HEK293T (cell line): ENCODE data around the gene NDUFS8.

Source experiments
- CTCF ChIA-PET: fragments of 350-600 bp; formaldehyde crosslinking; extraction: SDS; loops from one replicate; lab custom pipeline; 2021; ENCODE audit warnings: antibody characterized with exemption, inconsistent platforms; lab: Yijun Ruan, JAX
- POLR2A ChIA-PET: fragments of 350-600 bp; formaldehyde crosslinking; extraction: SDS; loops from one replicate; lab custom pipeline; 2020; ENCODE audit warnings: antibody characterized with exemption, inconsistent platforms; lab: Yijun Ruan, JAX
- DNase-seq: peaks from one replicate; pipeline ENCODE4 v3.0.0; 2012; ENCODE audit warnings: mixed read lengths; ENCODE audit errors: extremely low spot score
- ARNT ChIP-seq: fragments of 450-650 bp; IDR thresholded peaks from 2 replicates; pipeline ENCODE4 v1.6.1; 2017; ENCODE audit warnings: mild to moderate bottlenecking
- BHLHE40 ChIP-seq: fragments of 450-650 bp; IDR thresholded peaks from 2 replicates; pipeline ENCODE4 v1.6.1; 2016; ENCODE audit warnings: mild to moderate bottlenecking, moderate library complexity, borderline replicate concordance
- CTBP1 ChIP-seq: fragments of 450-650 bp; IDR thresholded peaks from 2 replicates; pipeline ENCODE4 v1.6.1; 2016; ENCODE audit warnings: borderline replicate concordance
- ELF4 ChIP-seq: fragments of 450-650 bp; IDR thresholded peaks from 2 replicates; pipeline ENCODE4 v1.6.1; 2017; ENCODE audit warnings: antibody characterized with exemption
- FOXA1 ChIP-seq: fragments of 450-650 bp; IDR thresholded peaks from 2 replicates; pipeline ENCODE4 v1.6.1; 2016; ENCODE audit warnings: mild to moderate bottlenecking
- FOXK2 ChIP-seq: fragments of 450-650 bp; IDR thresholded peaks from 2 replicates; pipeline ENCODE4 v1.6.1; 2016; ENCODE audit warnings: mild to moderate bottlenecking
- FOXM1 ChIP-seq: fragments of 450-650 bp; IDR thresholded peaks from 2 replicates; pipeline ENCODE4 v1.6.1; 2017; ENCODE audit warnings: mild to moderate bottlenecking, borderline replicate concordance
- HDGF ChIP-seq: fragments of 450-650 bp; IDR thresholded peaks from 2 replicates; pipeline ENCODE4 v1.6.1; 2017; ENCODE audit warnings: antibody characterized with exemption, borderline replicate concordance
- L3MBTL2 ChIP-seq: fragments of 450-650 bp; conservative IDR thresholded peaks from 2 replicates; pipeline ENCODE4 v1.6.1; 2016; ENCODE audit warnings: mild to moderate bottlenecking
- LEF1 ChIP-seq: fragments of 450-650 bp; IDR thresholded peaks from 2 replicates; pipeline ENCODE4 v1.6.1; 2017; ENCODE audit warnings: mild to moderate bottlenecking, borderline replicate concordance
- NFRKB ChIP-seq: fragments of 450-650 bp; IDR thresholded peaks from 2 replicates; pipeline ENCODE4 v1.6.1; 2016; ENCODE audit warnings: mild to moderate bottlenecking, moderate library complexity
- PKNOX1 ChIP-seq: fragments of 450-650 bp; IDR thresholded peaks from 2 replicates; pipeline ENCODE4 v1.6.1; 2016
- SP1 ChIP-seq: fragments of 450-650 bp; IDR thresholded peaks from 2 replicates; pipeline ENCODE4 v1.6.1; 2017
- SUZ12 ChIP-seq: fragments of 450-650 bp; IDR thresholded peaks from 2 replicates; pipeline ENCODE4 v1.6.1; 2016; ENCODE audit warnings: mild to moderate bottlenecking
- TARDBP ChIP-seq: fragments of 450-650 bp; IDR thresholded peaks from 2 replicates; pipeline ENCODE4 v1.6.1; 2016
- ZNF384 ChIP-seq: fragments of 450-650 bp; IDR thresholded peaks from 2 replicates; pipeline ENCODE4 v1.6.1; 2016

NDUFS8 gene

DNA sequence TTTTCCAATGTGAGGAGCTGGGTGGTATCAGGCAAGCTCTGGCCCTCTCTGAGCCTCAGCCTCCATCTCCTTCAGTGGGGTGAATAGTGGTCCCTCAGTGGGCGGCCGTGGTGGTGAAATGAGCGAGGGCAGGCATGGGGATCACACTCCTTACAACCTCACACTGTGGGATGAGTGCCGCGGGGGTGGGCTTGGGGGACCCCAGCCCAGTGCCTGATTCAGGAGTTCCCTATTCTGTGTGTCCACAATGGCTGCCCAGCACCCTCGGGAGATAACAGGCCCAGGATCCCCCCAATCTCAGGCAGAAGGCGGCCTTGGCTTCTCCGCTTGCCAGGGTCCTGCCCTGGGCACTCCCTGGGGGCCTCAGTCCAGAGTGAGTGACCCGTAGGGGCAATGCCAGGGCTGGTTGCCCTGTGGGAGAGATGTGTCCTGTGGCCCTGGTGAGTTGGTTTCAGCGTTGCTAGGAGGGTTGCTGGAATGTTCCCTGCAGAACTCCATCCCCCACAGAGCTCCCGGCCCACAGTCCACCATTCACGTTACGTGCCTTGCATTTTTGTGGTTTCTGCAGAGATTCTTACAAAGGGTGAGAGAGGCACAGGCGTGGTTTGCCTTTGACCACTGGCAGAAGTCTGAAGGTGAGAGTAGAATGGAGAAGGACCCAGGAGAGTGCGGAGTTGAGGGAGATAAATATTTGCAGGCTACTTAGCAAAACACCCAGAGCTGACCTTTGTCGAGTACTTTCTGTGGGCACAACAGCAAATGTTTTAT is 17.5 kb upstream of the NDUFS8 start:
- TF ChIP-seq TARDBP (no peak), CTBP1 (no peak), ELF4 (no peak), ARNT (no peak), FOXK2 (no peak), HDGF (no peak), NFRKB (no peak), ZNF384 (no peak), PKNOX1 (no peak), BHLHE40 (no peak), SP1 (no peak), L3MBTL2 (no peak)
- POLR2A ChIA-PET: interaction anchor here (1.0 kb wide), 1 partner anchor 15 kb away, joined by 3 read pairs; no protein-coding TSS in a partner anchor
- CTCF ChIA-PET: no interaction called here
- no peak for DNase-seq

DNA sequence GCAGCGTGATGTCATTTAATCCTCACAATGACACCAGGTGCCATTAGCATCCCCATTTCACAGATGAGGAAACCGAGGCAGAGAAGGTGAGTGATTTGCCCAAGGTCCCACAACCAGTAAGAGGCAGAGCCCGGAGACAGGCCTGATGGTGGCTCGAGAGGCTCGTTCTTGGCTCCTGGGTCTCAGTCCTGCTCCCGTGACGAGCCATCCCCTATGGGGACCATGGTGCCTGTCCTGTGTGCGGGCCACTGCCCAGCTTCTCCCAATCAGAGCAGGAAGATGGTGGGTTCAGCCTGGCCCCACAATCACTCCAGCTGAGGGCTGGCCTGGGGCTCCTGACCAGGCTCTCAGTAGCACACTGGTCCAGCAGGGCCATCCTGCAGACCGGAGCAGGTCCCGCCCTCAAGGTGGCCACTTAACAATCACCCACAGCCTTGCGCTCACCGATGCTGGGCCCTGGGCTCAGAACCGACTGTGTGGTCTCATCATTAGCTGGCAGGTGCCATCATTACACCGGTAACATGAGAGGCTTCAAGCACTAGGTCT is 16.8 kb upstream of the NDUFS8 start:
- CTCF ChIA-PET: no interaction called here
- DNase-seq: no peak
- POLR2A ChIA-PET: interaction anchor here (1.1 kb wide), 1 partner anchor 24 kb away, joined by 3 read pairs; no protein-coding TSS in a partner anchor
- TF ChIP-seq ELF4: no peak

DNA sequence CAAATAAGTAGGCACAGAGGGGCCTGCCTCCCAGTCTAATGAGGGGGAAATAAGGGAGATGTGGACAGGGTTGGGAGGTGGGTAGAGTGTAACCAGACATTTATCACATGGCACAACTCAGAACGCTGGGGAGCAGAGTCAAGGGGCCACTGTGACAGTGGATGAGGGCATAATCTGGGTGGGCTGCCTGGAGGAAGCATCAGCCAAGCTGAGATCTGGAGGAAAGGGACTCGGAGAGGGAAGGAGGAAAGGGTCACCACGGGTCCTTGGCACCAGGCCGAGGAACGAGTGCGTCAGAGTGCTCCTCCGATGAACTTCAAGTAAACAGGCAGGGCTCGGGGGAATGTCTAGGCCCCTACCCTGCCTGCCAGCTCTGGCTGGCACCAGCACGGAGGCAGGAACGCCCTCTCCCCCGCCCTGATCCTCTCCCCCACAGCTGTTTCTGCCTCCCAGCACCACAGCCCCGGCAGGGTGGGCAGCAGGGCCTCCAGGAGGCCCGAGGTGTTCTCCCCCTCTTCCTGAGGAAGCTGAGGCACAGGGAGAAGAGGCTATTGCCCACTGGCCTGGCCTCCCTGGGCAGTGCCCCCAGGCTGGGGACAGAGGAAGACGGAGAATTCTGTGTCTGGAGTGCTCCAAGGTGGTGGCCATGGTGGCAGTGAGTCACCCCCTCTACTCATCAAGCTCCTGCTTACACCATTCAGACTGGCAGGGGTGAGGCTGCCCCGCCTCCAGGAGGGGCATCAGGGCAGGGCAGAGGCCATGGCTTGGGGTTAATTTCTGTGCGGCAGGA is 16.1 kb upstream of the NDUFS8 start:
- ChIA-PET CTCF (interaction anchor here (0.6 kb wide), 1 partner anchor 536 kb away, joined by 3 read pairs; no protein-coding TSS in a partner anchor), POLR2A (interaction anchor here (1.1 kb wide), 1 partner anchor 23 kb away, joined by 3 read pairs; no protein-coding TSS in a partner anchor)
- TF ChIP-seq CTBP1 (no peak), SUZ12 (no peak), NFRKB (no peak), L3MBTL2 (no peak), HDGF (no peak), LEF1 (no peak), SP1 (no peak), FOXA1 (no peak), ELF4 (no peak), ZNF384 (no peak), FOXK2 (no peak), TARDBP (no peak), PKNOX1 (no peak), BHLHE40 (no peak)
- DNase-seq: no peak

DNA sequence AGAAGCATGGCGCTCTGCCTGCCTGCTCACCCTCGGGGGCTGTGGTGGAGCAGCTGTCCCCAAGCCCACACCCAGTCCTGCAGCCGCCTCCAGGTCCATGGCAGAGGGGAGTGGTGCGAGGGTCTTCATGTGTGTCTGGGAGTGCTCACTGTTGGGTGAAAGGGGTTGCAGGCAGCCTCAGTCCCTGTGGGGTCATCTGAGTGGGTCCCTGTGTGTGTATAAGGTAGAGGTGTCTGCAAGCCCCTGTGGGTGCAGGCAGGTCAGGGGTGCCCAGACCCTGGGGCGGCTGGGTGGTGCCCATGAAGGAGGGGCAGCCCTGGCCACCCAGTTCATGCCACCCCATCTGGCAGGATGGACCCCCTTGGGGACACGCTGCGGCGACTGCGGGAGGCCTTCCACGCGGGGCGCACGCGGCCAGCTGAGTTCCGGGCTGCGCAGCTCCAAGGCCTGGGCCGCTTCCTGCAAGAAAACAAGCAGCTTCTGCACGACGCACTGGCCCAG is 15.5 kb upstream of the NDUFS8 start:
- ChIA-PET POLR2A (interaction anchor here (1.1 kb wide), 1 partner anchor 22 kb away, joined by 3 read pairs; no protein-coding TSS in a partner anchor), CTCF (interaction anchor here (0.6 kb wide), 1 partner anchor 536 kb away, joined by 3 read pairs; no protein-coding TSS in a partner anchor)
- TF ChIP-seq FOXM1: no peak
- no peak for TF ChIP-seq LEF1
- no peak for TF ChIP-seq FOXK2
- TF ChIP-seq ARNT: no peak
- no peak for TF ChIP-seq PKNOX1
- TF ChIP-seq ELF4: no peak
- no peak for TF ChIP-seq TARDBP
- no peak for TF ChIP-seq FOXA1
- no peak for DNase-seq

- DNase-seq: no peak
- POLR2A ChIA-PET: no interaction called here
- CTCF ChIA-PET: no interaction called here
- no peak for TF ChIP-seq ELF4
These were observed 15.0 kb upstream of the NDUFS8 start for GRCh38 chr11:68015467-68015866.

DNA sequence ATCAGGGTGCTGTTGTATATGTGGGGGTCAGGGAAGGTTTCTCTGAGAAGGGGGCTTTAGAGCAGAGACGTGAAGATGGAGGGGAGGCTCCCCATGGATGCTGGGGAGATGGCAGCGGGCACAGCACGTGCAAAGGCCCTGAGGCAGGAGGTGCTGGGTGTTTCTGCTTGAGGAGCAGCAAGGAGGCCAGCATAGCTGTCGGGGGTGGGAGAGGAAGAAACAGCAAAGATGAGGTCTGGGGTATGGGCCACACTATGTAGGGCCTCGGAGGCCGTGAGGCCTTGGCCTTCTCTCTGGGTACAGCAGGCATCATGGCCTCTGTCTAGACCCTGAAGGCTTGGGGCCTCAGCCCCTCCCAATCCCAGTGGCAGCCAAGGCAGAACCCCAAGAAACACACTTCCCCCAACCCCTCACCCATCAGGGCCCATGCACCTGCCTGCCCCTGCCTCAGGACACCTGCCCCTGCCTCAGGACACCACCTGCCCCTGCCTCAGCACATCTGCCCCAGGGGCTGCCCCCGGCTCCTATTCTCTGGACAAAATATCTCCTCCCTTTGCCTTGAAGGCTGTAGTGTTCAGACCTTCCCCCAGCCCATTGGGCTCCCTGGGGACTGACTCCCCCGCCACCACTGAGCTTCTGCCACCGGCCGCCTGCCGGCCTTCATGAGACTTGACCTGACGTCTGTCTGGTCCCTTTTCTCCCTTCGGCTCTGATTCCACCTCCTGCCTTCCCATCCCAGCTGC is 14.1 kb upstream of the NDUFS8 start:
- no peak for DNase-seq
- POLR2A ChIA-PET: no interaction called here
- CTCF ChIA-PET: no interaction called here
- TF ChIP-seq FOXK2 (no peak), NFRKB (no peak), LEF1 (no peak), SUZ12 (no peak), PKNOX1 (no peak), BHLHE40 (no peak), SP1 (no peak), FOXA1 (no peak), ZNF384 (no peak), ARNT (no peak), FOXM1 (no peak), CTBP1 (no peak), TARDBP (no peak), L3MBTL2 (no peak), ELF4 (no peak), HDGF (no peak)
